CD4-positive, alpha-beta T cell (primary cell): ENCODE measurements around the gene RNF7. TPM values are rescaled to one million over a fixed set of nuclear protein-coding genes. Genes with fewer than 3 reads are reported as not detected.

ENCODE experiments used
- ATAC-seq: fragments of 200-7000 bp; cut with Tn5 transposase; one replicate; pipeline ENCODE4 v1.10.0; 2022; ENCODE audit warnings: mild to moderate bottlenecking; ENCODE audit not compliant: poor library complexity
- CTCF ChIA-PET: fragments of 350-600 bp; sonication (Branson Sonifier 250); formaldehyde crosslinking; loops from one replicate; lab custom pipeline; 2021; ENCODE audit warnings: antibody characterized with exemption, inconsistent platforms; lab: Charles Lee
- POLR2A ChIA-PET: fragments of 350-600 bp; sonication (Branson Sonifier 250); formaldehyde crosslinking; loops from one replicate; lab custom pipeline; 2021; ENCODE audit warnings: antibody characterized with exemption, inconsistent platforms; lab: Charles Lee
- DNase-seq, 14 experiments: peaks; one replicate each; pipeline ENCODE4 v3.0.0-alpha.2; 2013 to 2020; ENCODE audit warnings: mixed read lengths in 2 of 14
- H3K27ac ChIP-seq, 2 donors: one replicate each; pipeline versions ENCODE4 v1.5.1 to v1.7.0; 2013; ENCODE audit warnings: low read length in 2 of 2, low read depth in 1 of 2, mild to moderate bottlenecking in 1 of 2
- H3K27me3 ChIP-seq, 2 experiments: 1 replicate in 1 of 2; 2 replicates in 1 of 2; pipeline versions ENCODE4 v1.6.1 to v1.7.0; 2013; ENCODE audit warnings: low read length in 2 of 2, control low read depth in 1 of 2, mild to moderate bottlenecking in 1 of 2, moderate library complexity in 1 of 2; ENCODE audit not compliant: insufficient read depth in 2 of 2, control insufficient read depth in 1 of 2
- H3K36me3 ChIP-seq: one replicate; pipeline ENCODE4 v1.6.1; 2013; ENCODE audit warnings: low read length, control low read depth; ENCODE audit not compliant: insufficient read depth
- H3K4me1 ChIP-seq: one replicate; pipeline ENCODE4 v1.6.1; 2013; ENCODE audit warnings: low read length, control low read depth; ENCODE audit not compliant: insufficient read depth
- H3K4me3 ChIP-seq: one replicate; pipeline ENCODE4 v1.5.1; 2013; ENCODE audit warnings: mild to moderate bottlenecking, low read length, moderate library complexity
- H3K9me3 ChIP-seq, 2 experiments: 1 replicate in 1 of 2; 2 replicates in 1 of 2; pipeline versions ENCODE4 v1.6.1 to v1.7.0; 2013; ENCODE audit warnings: low read length in 2 of 2, mild to moderate bottlenecking in 2 of 2, control low read depth in 1 of 2, moderate library complexity in 1 of 2; ENCODE audit not compliant: control insufficient read depth in 1 of 2, insufficient read depth in 1 of 2
- H3K27ac Mint-ChIP-seq: one replicate; pipeline ENCODE4 v1.8.0; 2020; ENCODE audit warnings: mixed read lengths
- H3K27me3 Mint-ChIP-seq: one replicate; pipeline ENCODE4 v1.8.0; 2021; ENCODE audit warnings: mixed read lengths
- H3K36me3 Mint-ChIP-seq: one replicate; pipeline ENCODE4 v1.8.0; 2021; ENCODE audit warnings: low read depth, mixed read lengths
- H3K4me1 Mint-ChIP-seq: one replicate; pipeline ENCODE4 v1.8.0; 2021; ENCODE audit warnings: low read depth, mixed read lengths
- H3K4me3 Mint-ChIP-seq: one replicate; pipeline ENCODE4 v1.8.0; 2020; ENCODE audit warnings: mild to moderate bottlenecking, mixed read lengths
- H3K9me3 Mint-ChIP-seq: one replicate; pipeline ENCODE4 v1.8.0; 2020; ENCODE audit warnings: mixed read lengths
- CTCF ChIP-seq: fragments of 200-600 bp; IDR thresholded peaks from one replicate; pipeline ENCODE4 v1.8.0; 2022; ENCODE audit warnings: antibody characterized with exemption, mild to moderate bottlenecking
- intact Hi-C, 2 experiments: fragments of 100-400 bp; cut with DNase I in 1 of 2; cut with micrococcal nuclease in 1 of 2; formaldehyde crosslinking; loops; one replicate each; pipeline versions ENCODE4 v1.15.1 to v1.9.0; 2023 to 2025; cut with DNase I, micrococcal nuclease
- total RNA-seq, 174 experiments: library from RNA in 2 of 174; stranded (reverse) in 2 of 174; gene quantifications; one replicate each; pipeline ENCODE4 v1.2.3 and lab custom pipeline; 2021 to 2026

Gene RNF7
- total RNA-seq, 2 experiments from 2014 or later, result 60.7 to 65.7 TPM

GRCh38 chr3:141777957-141778813 lies 40.1 kb downstream of the RNF7 start:
- POLR2A ChIA-PET, result interaction anchor here (1.0 kb wide), 1 partner anchor 18 kb away, joined by 3 read pairs; no protein-coding TSS in a partner anchor
- no peak overlapping the region for H3K4me3 Mint-ChIP-seq
- CTCF ChIA-PET, result no interaction called here

GRCh38 chr3:141779667-141780066 lies 41.6 kb downstream of the RNF7 start:
- Histone ChIP-seq H3K36me3 (no peaks in the 10 kb centered on the region), H3K4me3 (no peak overlapping the region), H3K27ac (no peak overlapping the region), H3K9me3 (no peaks in the 10 kb centered on the region), H3K27me3 (no peaks in the 10 kb centered on the region), H3K4me1 (no peaks in the 10 kb centered on the region)
- H3K4me1 Mint-ChIP-seq, result no peaks in the 10 kb centered on the region
- no peak overlapping the region for H3K27ac Mint-ChIP-seq
- DNase-seq (no peak), ATAC-seq (no peak)
- CTCF ChIA-PET, result no interaction called here
- intact Hi-C loops, result no loop called here
- no peaks in the 10 kb centered on the region for H3K27me3 Mint-ChIP-seq
- no peaks in the 10 kb centered on the region for H3K36me3 Mint-ChIP-seq
- POLR2A ChIA-PET, result interaction anchor here (0.7 kb wide), 1 partner anchor 17 kb away, joined by 3 read pairs; no protein-coding TSS in a partner anchor
- no peaks in the 10 kb centered on the region for H3K9me3 Mint-ChIP-seq
- no peak overlapping the region for H3K4me3 Mint-ChIP-seq
- no peak for TF ChIP-seq CTCF

More at GRCh38 chr3:141777957-141778813, 40.1 kb downstream of the RNF7 start:
- no peak for TF ChIP-seq CTCF
- no peak for ATAC-seq
- Mint-ChIP-seq H3K36me3 (no peaks in the 10 kb centered on the region), H3K4me1 (no peaks in the 10 kb centered on the region), H3K27ac (no peak overlapping the region), H3K9me3 (no peaks in the 10 kb centered on the region), H3K27me3 (no peaks in the 10 kb centered on the region)
- Histone ChIP-seq H3K9me3 (no peaks in the 10 kb centered on the region), H3K36me3 (no peaks in the 10 kb centered on the region), H3K27me3 (no peaks in the 10 kb centered on the region), H3K27ac (no peak overlapping the region), H3K4me1 (no peaks in the 10 kb centered on the region), H3K4me3 (no peak overlapping the region)
- no peak for DNase-seq
- intact Hi-C loops, result no loop called here

- intact Hi-C loops, result no loop called here
- Mint-ChIP-seq H3K4me1 (no peaks in the 10 kb centered on the region), H3K36me3 (no peaks in the 10 kb centered on the region)
These were observed 44.4 kb downstream of the RNF7 start for GRCh38 chr3:141782386-141782932.

More at GRCh38 chr3:141782386-141782932, 44.4 kb downstream of the RNF7 start:
- no peaks in the 10 kb centered on the region for H3K9me3 Mint-ChIP-seq
- no peak for DNase-seq
- H3K27ac Mint-ChIP-seq, result no peak overlapping the region
- H3K9me3 ChIP-seq, result no peaks in the 10 kb centered on the region
- H3K4me1 ChIP-seq, result no peaks in the 10 kb centered on the region
- ChIA-PET POLR2A (interaction anchor here (2.3 kb wide), 1 partner anchor 14 kb away, joined by 9 read pairs; no protein-coding TSS in a partner anchor), CTCF (no interaction called here)
- no peak overlapping the region for H3K4me3 Mint-ChIP-seq
- H3K27ac ChIP-seq, result no peak overlapping the region
- no peaks in the 10 kb centered on the region for H3K27me3 Mint-ChIP-seq
- H3K36me3 ChIP-seq, result no peaks in the 10 kb centered on the region
- ATAC-seq, result no peak
- H3K4me3 ChIP-seq, result no peak overlapping the region
- TF ChIP-seq CTCF, result no peak
- no peaks in the 10 kb centered on the region for H3K27me3 ChIP-seq
